Keratinocyte (primary cell): ENCODE results near the gene ZFX. TPM values are rescaled to one million over a fixed set of nuclear protein-coding genes. Genes with fewer than 3 reads are reported as not detected.

Experiments used
- DNase-seq: peaks from one replicate; pipeline ENCODE4 v3.0.0-alpha.2; 2011; ENCODE audit warnings: low read depth, missing footprints, low spot score
- FAIRE-seq: peaks from 2 replicates; lab custom pipeline; 2011; peaks lifted over from hg19 to GRCh38; lab: Jason Lieb, UNC
- H2AFZ ChIP-seq: 2 replicates; pipeline ENCODE4 v1.6.0; 2012; ENCODE audit warnings: low read length, control low read depth, inconsistent platforms; ENCODE audit not compliant: control insufficient read depth
- H3K27ac ChIP-seq: 2 replicates; pipeline ENCODE4 v1.5.1; 2011; ENCODE audit warnings: low read length; ENCODE audit not compliant: control insufficient read depth, insufficient read depth
- H3K27me3 ChIP-seq: 3 replicates; pipeline ENCODE4 v1.6.0; 2011; ENCODE audit warnings: low read length; ENCODE audit not compliant: control insufficient read depth, insufficient read depth; ENCODE audit errors: extremely low read depth
- H3K36me3 ChIP-seq, 2 experiments: 2 replicates in 1 of 2; 3 replicates in 1 of 2; pipeline ENCODE4 v1.5.1; 2011; ENCODE audit warnings: low read length in 2 of 2, mild to moderate bottlenecking in 1 of 2; ENCODE audit not compliant: control insufficient read depth in 2 of 2, insufficient read depth in 2 of 2; ENCODE audit errors: extremely low read depth in 1 of 2
- H3K4me1 ChIP-seq: 3 replicates; pipeline ENCODE4 v1.5.1; 2011; ENCODE audit warnings: low read length; ENCODE audit not compliant: control insufficient read depth, insufficient read depth; ENCODE audit errors: extremely low read depth
- H3K4me2 ChIP-seq: 3 replicates; pipeline ENCODE4 v1.6.0; 2011; ENCODE audit warnings: low read depth, low read length; ENCODE audit not compliant: control insufficient read depth, insufficient read depth; ENCODE audit errors: extremely low read depth
- H3K4me3 ChIP-seq, 3 experiments: fragments of 200-600 bp in 1 of 3; sonication (generic) in 1 of 3; 2 replicates in 2 of 3; 3 replicates in 1 of 3; pipeline ENCODE4 v1.5.1; 2011 to 2016; ENCODE audit warnings: low read length in 3 of 3, mild to moderate bottlenecking in 3 of 3, control low read depth in 2 of 3, inconsistent platforms in 1 of 3, low read depth in 1 of 3, mixed read lengths in 1 of 3, mixed run types in 1 of 3, moderate library complexity in 1 of 3; ENCODE audit not compliant: control insufficient read depth in 2 of 3, insufficient read depth in 2 of 3; ENCODE audit errors: extremely low read depth in 1 of 3
- H3K79me2 ChIP-seq: 2 replicates; pipeline ENCODE4 v1.6.0; 2012; ENCODE audit warnings: low read length; ENCODE audit not compliant: control insufficient read depth, insufficient read depth
- H3K9ac ChIP-seq: 3 replicates; pipeline ENCODE4 v1.6.0; 2011; ENCODE audit warnings: low read length; ENCODE audit not compliant: control insufficient read depth, insufficient read depth; ENCODE audit errors: extremely low read depth
- H3K9me1 ChIP-seq: 3 replicates; pipeline ENCODE4 v1.6.0; 2011; ENCODE audit warnings: low read length; ENCODE audit not compliant: control insufficient read depth, insufficient read depth; ENCODE audit errors: extremely low read depth
- H3K9me3 ChIP-seq: 2 replicates; pipeline ENCODE4 v1.5.1; 2012; ENCODE audit warnings: low read depth, low read length; ENCODE audit not compliant: control insufficient read depth
- H4K20me1 ChIP-seq: 3 replicates; pipeline ENCODE4 v1.6.0; 2011; ENCODE audit warnings: low read length; ENCODE audit not compliant: control insufficient read depth, insufficient read depth; ENCODE audit errors: extremely low read depth
- EZH2 ChIP-seq: IDR thresholded peaks from one replicate; pipeline ENCODE4 v1.6.1; 2012; ENCODE audit warnings: inconsistent platforms, mild to moderate bottlenecking, low read length, moderate library complexity
- dilution Hi-C: fragments of 300-500 bp; cut with MboI; formaldehyde crosslinking; loops from one replicate; pipeline ENCODE4 v1.7.0; 2020; ENCODE audit warnings: low sequenced_read_pairs; ENCODE audit not compliant: extremely low pct_ligation_motif_present
- polyA plus RNA-seq, 5 experiments: library from polyadenylated mRNA; depleted of rRNA in 3 of 5; stranded (reverse) in 3 of 5; stranded (forward) in 1 of 5; unstranded in 1 of 5; fragments of >200 nt; gene quantifications; 1 replicate in 1 of 5; 2 replicates in 3 of 5; 3 replicates in 1 of 5; pipeline versions ENCODE4 v1.2.1 to v1.2.3, GENCODE V29; 2011 to 2012; ENCODE audit warnings: missing spikeins in 2 of 5, low read depth in 1 of 5, low replicate concordance in 1 of 5
- TF ChIP-seq, protein P1 (sequence below), 3 experiments: IDR thresholded peaks in 1 of 3; conservative IDR thresholded peaks in 1 of 3; optimal IDR thresholded peaks in 1 of 3; 2 replicates in 2 of 3; 3 replicates in 1 of 3; pipeline versions ENCODE3 to v1.5.1; 2011; ENCODE audit warnings: low read length in 3 of 3, mild to moderate bottlenecking in 3 of 3, moderate library complexity in 2 of 3, control low read depth in 1 of 3, inconsistent platforms in 1 of 3; ENCODE audit not compliant: insufficient read depth in 2 of 3; ENCODE audit errors: extremely low read depth in 1 of 3

The ZFX gene
- polyA plus RNA-seq, 1 donor (not counting 4 experiments of a cell fraction or from before 2014, with no cell fraction given): 24.3 TPM

DNA sequence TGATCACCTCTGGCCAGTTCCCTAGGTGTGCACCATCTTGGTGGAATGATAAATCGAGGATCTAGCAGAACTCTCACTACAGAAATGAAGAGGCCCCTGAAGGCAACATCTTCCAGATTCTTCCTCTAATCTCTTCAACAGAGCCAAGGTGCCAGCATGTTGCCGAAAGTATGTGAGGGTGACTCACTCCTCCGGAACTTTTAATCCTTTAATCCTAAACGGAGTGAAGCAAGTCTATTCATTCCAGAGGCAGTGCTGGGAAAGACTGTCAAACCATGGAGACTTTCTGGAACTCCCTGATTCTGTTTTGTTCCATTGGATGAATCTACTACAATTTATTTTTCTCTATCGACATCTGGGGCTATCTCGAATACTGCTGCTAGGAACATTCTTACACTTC is 95.7 kb downstream of the ZFX start:
- Histone ChIP-seq H3K79me2 (no peaks in the 10 kb centered on the region), H3K9me3 (no peaks in the 10 kb centered on the region), H3K9ac (no peak overlapping the region), H3K4me2 (peak overlapping the region; percentile 33), H2AFZ (no peak overlapping the region), H3K27me3 (no peaks in the 10 kb centered on the region), H3K4me1 (peaks cover 18% of the 10 kb centered on the region), H3K27ac (no peak overlapping the region), H3K36me3 (no peaks in the 10 kb centered on the region), H3K4me3 (no peak overlapping the region), H3K9me1 (no peaks in the 10 kb centered on the region), H4K20me1 (no peaks in the 10 kb centered on the region)
- dilution Hi-C loops: no loop called here
- FAIRE-seq (peak; percentile 86), DNase-seq (no peak)
- TF ChIP-seq, protein P1, sequence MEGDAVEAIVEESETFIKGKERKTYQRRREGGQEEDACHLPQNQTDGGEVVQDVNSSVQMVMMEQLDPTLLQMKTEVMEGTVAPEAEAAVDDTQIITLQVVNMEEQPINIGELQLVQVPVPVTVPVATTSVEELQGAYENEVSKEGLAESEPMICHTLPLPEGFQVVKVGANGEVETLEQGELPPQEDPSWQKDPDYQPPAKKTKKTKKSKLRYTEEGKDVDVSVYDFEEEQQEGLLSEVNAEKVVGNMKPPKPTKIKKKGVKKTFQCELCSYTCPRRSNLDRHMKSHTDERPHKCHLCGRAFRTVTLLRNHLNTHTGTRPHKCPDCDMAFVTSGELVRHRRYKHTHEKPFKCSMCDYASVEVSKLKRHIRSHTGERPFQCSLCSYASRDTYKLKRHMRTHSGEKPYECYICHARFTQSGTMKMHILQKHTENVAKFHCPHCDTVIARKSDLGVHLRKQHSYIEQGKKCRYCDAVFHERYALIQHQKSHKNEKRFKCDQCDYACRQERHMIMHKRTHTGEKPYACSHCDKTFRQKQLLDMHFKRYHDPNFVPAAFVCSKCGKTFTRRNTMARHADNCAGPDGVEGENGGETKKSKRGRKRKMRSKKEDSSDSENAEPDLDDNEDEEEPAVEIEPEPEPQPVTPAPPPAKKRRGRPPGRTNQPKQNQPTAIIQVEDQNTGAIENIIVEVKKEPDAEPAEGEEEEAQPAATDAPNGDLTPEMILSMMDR (optimal IDR thresholded peaks at IDR 0.05 in 1 of 3, IDR thresholded peaks at IDR 0.05 in 1 of 3, conservative IDR thresholded peaks at IDR 0.05 in 1 of 3; ENCODE audit: extremely low read depth in 1 of 3, insufficient read depth in 2 of 3, low read length in 3 of 3): no peak
- TF ChIP-seq EZH2: no peak

DNA sequence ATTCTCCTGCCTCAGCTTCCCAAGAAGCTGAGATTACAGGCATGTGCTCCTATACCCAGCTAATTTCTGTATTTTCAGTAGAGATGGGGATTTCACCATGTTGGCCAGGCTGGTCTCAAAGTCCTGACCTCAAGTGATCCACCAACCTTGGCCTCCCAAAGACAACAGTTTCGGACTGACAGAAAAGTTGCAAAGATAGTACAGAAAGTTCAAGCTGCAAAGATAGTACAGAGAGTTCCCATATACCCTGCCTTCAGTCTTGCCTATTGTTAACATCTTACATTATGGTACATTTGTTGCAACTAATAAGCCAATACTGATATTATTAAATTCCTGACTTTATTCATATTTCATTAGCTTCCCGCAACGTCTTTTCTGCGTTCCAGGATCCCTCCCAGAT is 98.5 kb downstream of the ZFX start:
- no peak for FAIRE-seq
- dilution Hi-C loops: no loop called here

More for the DNA sequence above, 98.5 kb downstream of the ZFX start:
- no peak for DNase-seq
- TF ChIP-seq, protein P1 (optimal IDR thresholded peaks at IDR 0.05 in 1 of 3, IDR thresholded peaks at IDR 0.05 in 1 of 3, conservative IDR thresholded peaks at IDR 0.05 in 1 of 3; ENCODE audit: extremely low read depth in 1 of 3, insufficient read depth in 2 of 3, low read length in 3 of 3): no peak
- no peak for TF ChIP-seq EZH2
- Histone ChIP-seq H4K20me1 (no peaks in the 10 kb centered on the region), H3K9me1 (no peaks in the 10 kb centered on the region), H3K4me1 (peaks cover 18% of the 10 kb centered on the region), H3K79me2 (no peaks in the 10 kb centered on the region), H2AFZ (no peak overlapping the region), H3K27me3 (no peaks in the 10 kb centered on the region), H3K27ac (no peak overlapping the region), H3K9me3 (no peaks in the 10 kb centered on the region), H3K9ac (no peak overlapping the region), H3K4me2 (no peak overlapping the region), H3K36me3 (no peaks in the 10 kb centered on the region), H3K4me3 (no peak overlapping the region)
